Liver (tissue), 9 donors: ENCODE measurements around the gene ARL14EP. TPM values are rescaled to one million over a fixed set of nuclear protein-coding genes. Genes with fewer than 3 reads are reported as not detected.

Experiments
- DNase-seq: peaks from one replicate; pipeline ENCODE4 v3.0.0-alpha.2; 2017; ENCODE audit warnings: low spot score
- H3K27ac ChIP-seq, 2 donors: one replicate each; pipeline ENCODE4 v1.7.0; 2013; ENCODE audit warnings: inconsistent platforms in 2 of 2, low read length in 2 of 2, control low read depth in 1 of 2, low read depth in 1 of 2, mild to moderate bottlenecking in 1 of 2
- H3K27me3 ChIP-seq, 4 donors: one replicate each; pipeline versions ENCODE4 v1.6.1 to v1.7.0; 2013; ENCODE audit warnings: low read length in 3 of 4, inconsistent platforms in 1 of 4, mild to moderate bottlenecking in 1 of 4, moderate library complexity in 1 of 4; ENCODE audit not compliant: control insufficient read depth in 4 of 4, insufficient read depth in 4 of 4
- H3K36me3 ChIP-seq, 4 donors: one replicate each; pipeline versions ENCODE4 v1.6.1 to v1.7.0; 2013; ENCODE audit warnings: low read length in 3 of 4, mild to moderate bottlenecking in 3 of 4, low read depth in 1 of 4, moderate library complexity in 1 of 4; ENCODE audit not compliant: control insufficient read depth in 4 of 4, insufficient read depth in 3 of 4
- H3K4me1 ChIP-seq, 4 donors: one replicate each; pipeline versions ENCODE4 v1.6.1 to v1.7.0; 2013; ENCODE audit warnings: low read length in 3 of 4, mild to moderate bottlenecking in 3 of 4, moderate library complexity in 1 of 4; ENCODE audit not compliant: control insufficient read depth in 4 of 4, insufficient read depth in 4 of 4
- H3K4me3 ChIP-seq, 3 donors: one replicate each; pipeline versions ENCODE4 v1.6.1 to v1.7.0; 2013; ENCODE audit warnings: low read length in 3 of 3, control low read depth in 1 of 3, low read depth in 1 of 3, mild to moderate bottlenecking in 1 of 3
- H3K9ac ChIP-seq, 2 donors: one replicate each; pipeline ENCODE4 v1.7.0; 2013; ENCODE audit warnings: low read length in 2 of 2, mild to moderate bottlenecking in 2 of 2, moderate library complexity in 2 of 2, control low read depth in 1 of 2, low read depth in 1 of 2
- H3K9me3 ChIP-seq, 4 donors: one replicate each; pipeline versions ENCODE4 v1.6.1 to v1.7.0; 2013; ENCODE audit warnings: low read length in 3 of 4; ENCODE audit not compliant: control insufficient read depth in 4 of 4
- CTCF ChIP-seq: fragments of 150-350 bp; IDR thresholded peaks from 2 replicates; pipeline ENCODE4 v1.5.1; 2017; ENCODE audit warnings: improper control_type of control experiment, low read depth, low read length; ENCODE audit not compliant: missing input control
- EGR1 ChIP-seq, 2 donors: IDR thresholded peaks; 2 replicates each; pipeline ENCODE4 v1.6.1; 2016 to 2018; ENCODE audit warnings: antibody characterized with exemption in 2 of 2, low read depth in 2 of 2
- GABPA ChIP-seq, 2 donors: IDR thresholded peaks in 1 of 2; conservative IDR thresholded peaks in 1 of 2; 2 replicates each; pipeline ENCODE4 v1.6.1; 2016; ENCODE audit warnings: antibody characterized with exemption in 2 of 2, mild to moderate bottlenecking in 1 of 2, moderate library complexity in 1 of 2
- HNF4A ChIP-seq, 2 donors: conservative IDR thresholded peaks; 2 replicates each; pipeline ENCODE4 v1.6.1; 2016; ENCODE audit warnings: antibody characterized with exemption in 2 of 2, mild to moderate bottlenecking in 2 of 2
- HNF4G ChIP-seq: IDR thresholded peaks from 2 replicates; pipeline ENCODE4 v1.6.1; 2016; ENCODE audit warnings: antibody characterized with exemption
- JUND ChIP-seq, 2 donors: IDR thresholded peaks; 2 replicates each; pipeline ENCODE4 v1.6.1; 2016; ENCODE audit warnings: antibody characterized with exemption in 2 of 2
- RAD21 ChIP-seq, 2 donors: IDR thresholded peaks; 2 replicates each; pipeline ENCODE4 v1.6.1; 2016; ENCODE audit warnings: antibody characterized with exemption in 2 of 2, mild to moderate bottlenecking in 2 of 2
- RXRA ChIP-seq, 2 donors: IDR thresholded peaks; 2 replicates each; pipeline ENCODE4 v1.6.1; 2017 to 2018; ENCODE audit warnings: antibody characterized with exemption in 2 of 2, mild to moderate bottlenecking in 1 of 2
- SP1 ChIP-seq: IDR thresholded peaks from 2 replicates; pipeline ENCODE4 v1.6.1; 2018; ENCODE audit warnings: antibody characterized with exemption, mild to moderate bottlenecking
- ZBTB33 ChIP-seq: IDR thresholded peaks from 2 replicates; pipeline ENCODE4 v1.6.1; 2016; ENCODE audit warnings: antibody characterized with exemption
- WGBS: extraction: QIAGEN DNeasy Blood & Tissue Kit; methylation state at CpG from one replicate; pipeline ENCODE4 v1.1.7; 2013; 5-methylcytosine and 5-hydroxymethylcytosine counted together
- polyA plus RNA-seq, 2 donors: library from polyadenylated mRNA; stranded (reverse) in 1 of 2; unstranded in 1 of 2; fragments of 200-250 nt in 1 of 2; fragments of >200 nt in 1 of 2; fragmentation: Nextera tagmentation in 1 of 2; extraction: Ambion mirVana in 1 of 2; gene quantifications; one replicate each; pipeline versions ENCODE4 v1.2.1 to v1.2.3, GENCODE V29; 2013 to 2015
- total RNA-seq, 2 donors: library from RNA; depleted of rRNA; stranded (reverse); fragments of >200 nt; gene quantifications; one replicate each; pipeline ENCODE4 v1.2.3, GENCODE V29; 2014
- TF ChIP-seq, protein P1 (sequence below): IDR thresholded peaks from 2 replicates; pipeline ENCODE4 v1.6.1; 2016; ENCODE audit warnings: antibody characterized with exemption
- TF ChIP-seq, protein P2 (sequence below): IDR thresholded peaks from 2 replicates; pipeline ENCODE4 v1.6.1; 2016; ENCODE audit warnings: antibody characterized with exemption
- TF ChIP-seq, protein P3 (sequence below): IDR thresholded peaks from 2 replicates; pipeline ENCODE4 v1.6.1; 2016; ENCODE audit warnings: antibody characterized with exemption, mild to moderate bottlenecking
- donor health status: healthy.
- donor health status: healthy.
- donor health status: healthy.
- donor health status: healthy.
- donor health status: healthy.

ARL14EP gene
- total and polyA plus RNA-seq, 4 donors = 8.2 to 22.9 (median 13.6) TPM

DNA sequence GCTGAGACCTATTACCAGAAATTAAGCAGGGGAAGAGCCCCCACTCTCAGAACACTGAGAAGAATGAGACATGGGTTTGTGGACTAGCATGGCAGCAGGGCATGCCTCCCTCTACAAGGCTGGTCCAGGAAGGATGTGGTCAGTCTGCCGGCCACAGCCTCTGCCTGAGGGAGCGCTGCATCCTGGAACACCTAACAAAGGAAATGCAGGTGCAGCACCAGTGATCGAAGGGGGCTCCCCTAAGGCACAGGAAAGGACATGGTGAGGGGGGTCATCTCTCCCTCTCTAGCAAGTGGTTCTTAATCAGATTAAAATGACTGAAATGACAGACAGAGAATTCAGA lies 40.6 kb upstream of the ARL14EP start:
- Histone ChIP-seq H3K9me3 (no peaks in the 10 kb centered on the region), H3K4me1 (no peaks in the 10 kb centered on the region), H3K27me3 (no peaks in the 10 kb centered on the region), H3K27ac (no peak overlapping the region), H3K9ac (no peak overlapping the region), H3K4me3 (no peak overlapping the region), H3K36me3 (no peaks in the 10 kb centered on the region)
- no peak for DNase-seq
- TF ChIP-seq, protein P1, sequence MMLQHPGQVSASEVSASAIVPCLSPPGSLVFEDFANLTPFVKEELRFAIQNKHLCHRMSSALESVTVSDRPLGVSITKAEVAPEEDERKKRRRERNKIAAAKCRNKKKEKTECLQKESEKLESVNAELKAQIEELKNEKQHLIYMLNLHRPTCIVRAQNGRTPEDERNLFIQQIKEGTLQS = no peak
- TF ChIP-seq CTCF (no peak), HNF4G (no peak), RAD21 (IDR thresholded peaks at IDR 0.05) (no peak), RXRA (IDR thresholded peaks at IDR 0.05) (no peak), EGR1 (IDR thresholded peaks at IDR 0.05; ENCODE audit: low read depth in 2 of 2) (no peak), ZBTB33 (no peak), SP1 (no peak), JUND (IDR thresholded peaks at IDR 0.05) (no peak), HNF4A (conservative IDR thresholded peaks at IDR 0.05) (no peak)
- TF ChIP-seq, protein P2, sequence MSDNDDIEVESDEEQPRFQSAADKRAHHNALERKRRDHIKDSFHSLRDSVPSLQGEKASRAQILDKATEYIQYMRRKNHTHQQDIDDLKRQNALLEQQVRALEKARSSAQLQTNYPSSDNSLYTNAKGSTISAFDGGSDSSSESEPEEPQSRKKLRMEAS = no peak
- WGBS = 66% methylated on average over 3 of the region's 3 CpGs

- Histone ChIP-seq H3K9me3 (no peaks in the 10 kb centered on the region), H3K27ac (no peak overlapping the region), H3K4me3 (no peak overlapping the region), H3K27me3 (no peaks in the 10 kb centered on the region), H3K36me3 (no peaks in the 10 kb centered on the region), H3K9ac (no peak overlapping the region), H3K4me1 (no peaks in the 10 kb centered on the region)
- 88% methylated on average over 3 of the region's 3 CpGs for WGBS
- TF ChIP-seq, protein P3, sequence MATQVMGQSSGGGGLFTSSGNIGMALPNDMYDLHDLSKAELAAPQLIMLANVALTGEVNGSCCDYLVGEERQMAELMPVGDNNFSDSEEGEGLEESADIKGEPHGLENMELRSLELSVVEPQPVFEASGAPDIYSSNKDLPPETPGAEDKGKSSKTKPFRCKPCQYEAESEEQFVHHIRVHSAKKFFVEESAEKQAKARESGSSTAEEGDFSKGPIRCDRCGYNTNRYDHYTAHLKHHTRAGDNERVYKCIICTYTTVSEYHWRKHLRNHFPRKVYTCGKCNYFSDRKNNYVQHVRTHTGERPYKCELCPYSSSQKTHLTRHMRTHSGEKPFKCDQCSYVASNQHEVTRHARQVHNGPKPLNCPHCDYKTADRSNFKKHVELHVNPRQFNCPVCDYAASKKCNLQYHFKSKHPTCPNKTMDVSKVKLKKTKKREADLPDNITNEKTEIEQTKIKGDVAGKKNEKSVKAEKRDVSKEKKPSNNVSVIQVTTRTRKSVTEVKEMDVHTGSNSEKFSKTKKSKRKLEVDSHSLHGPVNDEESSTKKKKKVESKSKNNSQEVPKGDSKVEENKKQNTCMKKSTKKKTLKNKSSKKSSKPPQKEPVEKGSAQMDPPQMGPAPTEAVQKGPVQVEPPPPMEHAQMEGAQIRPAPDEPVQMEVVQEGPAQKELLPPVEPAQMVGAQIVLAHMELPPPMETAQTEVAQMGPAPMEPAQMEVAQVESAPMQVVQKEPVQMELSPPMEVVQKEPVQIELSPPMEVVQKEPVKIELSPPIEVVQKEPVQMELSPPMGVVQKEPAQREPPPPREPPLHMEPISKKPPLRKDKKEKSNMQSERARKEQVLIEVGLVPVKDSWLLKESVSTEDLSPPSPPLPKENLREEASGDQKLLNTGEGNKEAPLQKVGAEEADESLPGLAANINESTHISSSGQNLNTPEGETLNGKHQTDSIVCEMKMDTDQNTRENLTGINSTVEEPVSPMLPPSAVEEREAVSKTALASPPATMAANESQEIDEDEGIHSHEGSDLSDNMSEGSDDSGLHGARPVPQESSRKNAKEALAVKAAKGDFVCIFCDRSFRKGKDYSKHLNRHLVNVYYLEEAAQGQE = no peak
- TF ChIP-seq JUND (IDR thresholded peaks at IDR 0.05) (no peak), EGR1 (IDR thresholded peaks at IDR 0.05; ENCODE audit: low read depth in 2 of 2) (no peak), ZBTB33 (no peak), GABPA (IDR thresholded peaks at IDR 0.05 in 1 of 2, conservative IDR thresholded peaks at IDR 0.05 in 1 of 2) (no peak), HNF4G (no peak)
- DNase-seq = no peak
These were observed 38.1 kb upstream of the ARL14EP start for GRCh38 chr11:30284836-30285235.
